Measurements from ENCODE around the gene NIT2. TPM values are rescaled to one million over a fixed set of nuclear protein-coding genes. Genes with fewer than 3 reads are reported as not detected.
"Not testable (repeated sequence)": the region's sequence is repeated elsewhere in the genome, so short reads cannot be mapped to it uniquely, and the experiment has no call there.

Gene NIT2
- total and polyA plus RNA-seq, 2 experiments from 2014 or later, result 35.4 to 67.4 TPM

DNA sequence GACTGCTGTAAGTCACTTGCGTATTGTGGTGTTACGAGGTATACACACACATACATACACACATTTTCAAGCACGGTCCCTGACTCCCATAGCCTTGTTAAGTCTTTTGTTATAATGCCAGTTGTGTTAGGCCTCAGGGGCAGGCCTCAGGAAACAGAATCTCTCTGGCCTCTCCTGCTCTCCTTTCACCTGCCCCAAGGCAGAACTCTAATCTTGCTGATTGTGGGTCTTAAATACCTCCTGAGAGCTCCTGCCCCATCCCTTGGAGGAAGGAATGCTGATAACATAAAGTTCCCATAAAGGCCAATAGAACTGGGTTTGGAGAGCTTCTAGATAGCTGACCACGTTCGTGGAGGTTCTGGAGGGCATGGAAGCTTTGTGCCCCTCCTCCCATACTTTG lies 3.9 kb upstream of the NIT2 start:
- H3K27ac ChIP-seq, result no peak overlapping the region

DNA sequence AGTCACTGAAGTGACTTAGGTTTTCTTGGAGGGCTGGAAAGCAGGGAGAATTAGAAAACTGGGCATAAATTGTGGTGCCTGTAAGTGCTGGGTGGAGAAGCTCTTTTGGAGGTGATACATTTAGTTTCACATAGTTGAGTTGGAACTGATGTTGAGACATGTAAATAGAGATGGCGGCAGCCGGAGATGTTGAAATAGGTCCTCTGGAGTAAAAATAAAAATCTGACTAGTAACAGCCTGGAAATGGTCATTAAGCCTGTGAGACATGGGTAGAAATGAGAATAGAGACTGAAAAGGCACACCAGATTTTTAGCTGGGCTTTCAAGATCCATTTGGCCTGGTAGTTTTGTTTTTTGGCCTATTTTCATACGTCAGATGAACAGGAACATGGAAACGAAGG lies 2.9 kb upstream of the NIT2 start:
- no peaks in the 10 kb centered on the region for H3K36me3 ChIP-seq
- H3K27me3 ChIP-seq, result no peaks in the 10 kb centered on the region
- DNase-seq (ENCODE audit: low read depth in 1 of 2, low spot score in 1 of 2), result no peak
- H3K4me1 ChIP-seq (ENCODE audit: low read depth), result peaks cover 6% of the 10 kb centered on the region
- no peak overlapping the region for H3K27ac ChIP-seq
- no peak overlapping the region for H3K4me3 ChIP-seq
- no peaks in the 10 kb centered on the region for H3K9me3 ChIP-seq (ENCODE audit: low read depth)
- TF ChIP-seq, protein P1, sequence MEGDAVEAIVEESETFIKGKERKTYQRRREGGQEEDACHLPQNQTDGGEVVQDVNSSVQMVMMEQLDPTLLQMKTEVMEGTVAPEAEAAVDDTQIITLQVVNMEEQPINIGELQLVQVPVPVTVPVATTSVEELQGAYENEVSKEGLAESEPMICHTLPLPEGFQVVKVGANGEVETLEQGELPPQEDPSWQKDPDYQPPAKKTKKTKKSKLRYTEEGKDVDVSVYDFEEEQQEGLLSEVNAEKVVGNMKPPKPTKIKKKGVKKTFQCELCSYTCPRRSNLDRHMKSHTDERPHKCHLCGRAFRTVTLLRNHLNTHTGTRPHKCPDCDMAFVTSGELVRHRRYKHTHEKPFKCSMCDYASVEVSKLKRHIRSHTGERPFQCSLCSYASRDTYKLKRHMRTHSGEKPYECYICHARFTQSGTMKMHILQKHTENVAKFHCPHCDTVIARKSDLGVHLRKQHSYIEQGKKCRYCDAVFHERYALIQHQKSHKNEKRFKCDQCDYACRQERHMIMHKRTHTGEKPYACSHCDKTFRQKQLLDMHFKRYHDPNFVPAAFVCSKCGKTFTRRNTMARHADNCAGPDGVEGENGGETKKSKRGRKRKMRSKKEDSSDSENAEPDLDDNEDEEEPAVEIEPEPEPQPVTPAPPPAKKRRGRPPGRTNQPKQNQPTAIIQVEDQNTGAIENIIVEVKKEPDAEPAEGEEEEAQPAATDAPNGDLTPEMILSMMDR (IDR thresholded peaks at IDR 0.05; ENCODE audit: low read depth, low read length), result no peak

More for the DNA sequence above, 3.9 kb upstream of the NIT2 start:
- H3K27me3 ChIP-seq, result no peaks in the 10 kb centered on the region
- no peak overlapping the region for H3K4me3 ChIP-seq
- TF ChIP-seq, protein P1 (IDR thresholded peaks at IDR 0.05; ENCODE audit: low read depth, low read length), result no peak
- no peak for DNase-seq (ENCODE audit: low read depth in 1 of 2, low spot score in 1 of 2)
- no peaks in the 10 kb centered on the region for H3K36me3 ChIP-seq
- H3K4me1 ChIP-seq (ENCODE audit: low read depth), result peaks cover 6% of the 10 kb centered on the region
- H3K9me3 ChIP-seq (ENCODE audit: low read depth), result no peaks in the 10 kb centered on the region

DNA sequence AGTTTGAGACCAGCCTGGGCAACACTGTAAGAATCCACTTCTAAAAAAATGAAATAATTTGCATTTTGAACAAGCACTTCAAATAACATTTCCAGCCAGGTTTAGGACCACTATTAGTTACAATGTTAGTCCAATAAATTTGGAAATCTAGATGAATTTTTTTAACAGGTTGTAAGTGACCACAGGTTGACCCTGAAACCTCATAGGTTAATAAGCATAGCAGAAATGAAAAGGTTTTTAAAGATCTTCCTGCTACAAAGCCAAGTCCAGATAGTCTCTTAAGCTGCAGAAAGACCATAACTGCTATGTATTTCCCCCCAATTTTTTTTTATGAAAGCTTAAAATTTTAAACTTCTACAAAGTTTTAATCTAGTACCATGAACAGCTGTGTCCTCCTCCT lies 1.5 kb upstream of the NIT2 start:
- Histone ChIP-seq H3K4me3 (no peak overlapping the region), H3K4me1 (ENCODE audit: low read depth) (peaks cover 6% of the 10 kb centered on the region), H3K9me3 (ENCODE audit: low read depth) (no peaks in the 10 kb centered on the region), H3K27me3 (no peaks in the 10 kb centered on the region), H3K27ac (no peak overlapping the region), H3K36me3 (no peaks in the 10 kb centered on the region)
- TF ChIP-seq, protein P1 (IDR thresholded peaks at IDR 0.05; ENCODE audit: low read depth, low read length), result no peak
- DNase-seq (ENCODE audit: low read depth in 1 of 2, low spot score in 1 of 2), result no peak

DNA sequence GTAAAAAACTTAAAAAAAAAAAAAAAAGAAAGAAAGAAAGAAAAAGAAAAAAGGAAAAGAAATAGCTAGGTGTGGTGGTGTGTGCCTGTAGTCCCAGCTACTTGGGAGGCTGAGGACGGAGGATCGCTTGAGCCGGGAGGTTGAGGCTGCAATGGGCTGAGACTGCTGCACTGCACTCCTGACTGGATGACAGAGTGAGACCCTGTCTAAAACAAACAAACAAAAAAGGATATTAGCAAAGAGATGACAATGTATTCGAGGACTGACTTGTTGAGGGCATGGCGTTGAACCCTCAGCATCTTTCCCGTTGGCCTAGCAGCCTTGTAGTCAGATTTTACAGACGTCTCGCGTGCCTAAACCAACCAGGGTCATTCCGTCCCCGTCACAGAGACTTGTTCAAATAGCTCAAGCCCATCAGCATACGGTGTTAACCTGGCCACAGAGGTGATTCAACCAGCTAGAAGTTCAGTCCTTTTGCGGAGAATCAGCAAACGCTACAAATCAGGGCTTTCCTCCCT lies 528 bp upstream of the NIT2 start:
- Histone ChIP-seq H3K27me3 (no peaks in the 10 kb centered on the region), H3K4me1 (ENCODE audit: low read depth) (peaks cover 11% of the 10 kb centered on the region), H3K4me3 (peak overlapping the region; percentile 61), H3K27ac (peak overlapping the region; percentile 4), H3K36me3 (no peaks in the 10 kb centered on the region), H3K9me3 (ENCODE audit: low read depth) (no peaks in the 10 kb centered on the region)
- no peak for DNase-seq (ENCODE audit: low read depth in 1 of 2, low spot score in 1 of 2)
- TF ChIP-seq, protein P1 (IDR thresholded peaks at IDR 0.05; ENCODE audit: low read depth, low read length), result no peak

DNA sequence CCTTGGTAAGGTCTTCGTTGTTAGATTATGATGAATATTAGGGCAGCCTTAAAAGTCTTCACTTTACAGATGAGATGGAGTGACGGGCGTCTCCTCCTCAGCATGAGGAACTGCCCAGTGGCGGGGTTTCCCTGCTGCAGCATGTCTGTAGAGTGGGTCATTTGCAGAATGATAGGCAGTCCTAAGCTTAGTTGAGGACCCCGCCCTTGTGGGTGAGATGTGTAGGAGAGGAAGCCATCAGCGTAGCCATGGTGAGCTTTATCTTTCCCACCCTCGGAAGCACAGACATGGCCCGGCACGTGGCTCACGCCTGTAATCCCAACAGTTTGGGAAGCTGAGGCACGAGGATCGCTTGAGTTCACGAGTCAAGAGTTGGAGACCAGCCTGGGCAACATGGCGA lies 877 bp downstream of the NIT2 start:
- H3K9me3 ChIP-seq (ENCODE audit: low read depth), result no peaks in the 10 kb centered on the region
- DNase-seq (ENCODE audit: low read depth in 1 of 2, low spot score in 1 of 2), result peak in 1 of 2 donors; percentile 29
- H3K4me1 ChIP-seq (ENCODE audit: low read depth), result peaks cover 11% of the 10 kb centered on the region
- H3K36me3 ChIP-seq, result peaks cover 4% of the 10 kb centered on the region
- peak overlapping the region; percentile 59 for H3K27ac ChIP-seq
- H3K4me3 ChIP-seq, result peak overlapping the region; percentile 61
- TF ChIP-seq, protein P1 (IDR thresholded peaks at IDR 0.05; ENCODE audit: low read depth, low read length), result no peak
- no peaks in the 10 kb centered on the region for H3K27me3 ChIP-seq

DNA sequence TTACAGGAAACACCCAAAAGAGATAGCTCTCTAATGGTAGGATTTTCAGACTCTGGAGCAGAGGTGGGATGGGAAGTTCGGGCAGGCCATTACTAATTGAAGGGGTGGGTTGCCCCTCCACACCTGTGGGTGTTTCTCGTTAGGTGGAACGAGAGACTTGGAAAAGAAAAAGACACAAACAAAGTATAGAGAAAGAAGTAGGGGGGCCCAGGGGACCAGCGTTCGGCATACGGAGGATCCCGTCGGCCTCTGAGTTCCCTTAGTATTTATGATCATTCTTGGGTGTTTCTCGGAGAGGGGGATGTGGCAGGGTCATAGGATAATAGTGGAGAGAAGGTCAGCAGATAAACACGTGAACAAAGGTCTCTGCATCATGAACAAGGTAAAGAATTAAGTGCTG lies 1.7 kb downstream of the NIT2 start:
- Histone ChIP-seq H3K4me1 (ENCODE audit: low read depth) (peaks cover 11% of the 10 kb centered on the region), H3K36me3 (peaks cover 11% of the 10 kb centered on the region)
- not testable (repeated sequence) for H3K27ac ChIP-seq; H3K4me3 ChIP-seq; DNase-seq (ENCODE audit: low read depth in 1 of 2, low spot score in 1 of 2); H3K9me3 ChIP-seq (ENCODE audit: low read depth); H3K27me3 ChIP-seq

All from cardiac muscle cell (in vitro differentiated cells and primary cell).